ENCODE data around the gene PLCG2. TPM values are rescaled to one million over a fixed set of nuclear protein-coding genes. Genes with fewer than 3 reads are reported as not detected.
"Not testable (repeated sequence)": the region's sequence is repeated elsewhere in the genome, so short reads cannot be mapped to it uniquely, and the experiment has no call there.

Gene PLCG2
- total RNA-seq, 1 donor from 2014 or later: 8.4 TPM

GRCh38 chr16:81945665-81946064, 166.6 kb downstream of the PLCG2 start:
- Histone ChIP-seq H3K9me3 (ENCODE audit: control insufficient read depth in 3 of 3, low read length in 3 of 3) (no peaks in the 10 kb centered on the region), H3K27me3 (ENCODE audit: control insufficient read depth in 3 of 3, insufficient read depth in 3 of 3, low read length in 3 of 3) (peaks cover 0 to 3% (median 0%) of the 10 kb centered on the region in 3 donors), H3K4me3 (ENCODE audit: low read length in 3 of 3) (no peak overlapping the region), H3K4me1 (ENCODE audit: control insufficient read depth in 3 of 3, insufficient read depth in 3 of 3, low read length in 3 of 3) (no peaks in the 10 kb centered on the region), H3K27ac (ENCODE audit: low read depth, low read length) (no peak overlapping the region), H3K36me3 (ENCODE audit: control insufficient read depth in 3 of 3, insufficient read depth in 3 of 3, low read length in 3 of 3) (peaks cover 0 to 3% (median 0%) of the 10 kb centered on the region in 3 donors), H3K9ac (ENCODE audit: low read depth in 1 of 3, low read length in 3 of 3) (no peak overlapping the region)

DNA sequence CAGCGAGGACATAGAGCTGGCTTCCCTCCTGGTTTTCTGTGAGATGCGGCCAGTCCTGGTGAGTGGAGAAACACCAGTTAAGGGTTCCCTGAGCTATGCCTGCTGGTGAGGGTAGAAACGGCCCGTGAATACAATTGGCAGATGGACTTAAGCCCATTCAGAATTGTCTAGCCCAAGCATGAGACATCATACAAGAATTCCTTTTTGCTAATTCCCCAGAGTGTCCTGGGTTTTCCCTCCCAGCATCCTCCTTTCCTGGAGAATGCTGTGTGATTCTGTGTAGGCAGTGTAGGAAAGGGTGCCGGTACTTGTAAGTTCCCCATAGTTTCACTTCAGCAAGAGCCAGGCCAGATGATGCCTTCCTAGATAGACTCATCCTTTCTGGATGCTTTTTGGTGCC, 167.1 kb downstream of the PLCG2 start:
- H3K27me3 ChIP-seq (ENCODE audit: control insufficient read depth in 3 of 3, insufficient read depth in 3 of 3, low read length in 3 of 3): no peaks in the 10 kb centered on the region
- no peaks in the 10 kb centered on the region for H3K9me3 ChIP-seq (ENCODE audit: control insufficient read depth in 3 of 3, low read length in 3 of 3)
- H3K4me1 ChIP-seq (ENCODE audit: control insufficient read depth in 3 of 3, insufficient read depth in 3 of 3, low read length in 3 of 3): no peaks in the 10 kb centered on the region
- no peak overlapping the region for H3K4me3 ChIP-seq (ENCODE audit: low read length in 3 of 3)
- no peak overlapping the region for H3K27ac ChIP-seq (ENCODE audit: low read depth, low read length)
- peaks cover 0 to 3% (median 0%) of the 10 kb centered on the region in 3 donors for H3K36me3 ChIP-seq (ENCODE audit: control insufficient read depth in 3 of 3, insufficient read depth in 3 of 3, low read length in 3 of 3)
- no peak overlapping the region for H3K9ac ChIP-seq (ENCODE audit: low read depth in 1 of 3, low read length in 3 of 3)

DNA sequence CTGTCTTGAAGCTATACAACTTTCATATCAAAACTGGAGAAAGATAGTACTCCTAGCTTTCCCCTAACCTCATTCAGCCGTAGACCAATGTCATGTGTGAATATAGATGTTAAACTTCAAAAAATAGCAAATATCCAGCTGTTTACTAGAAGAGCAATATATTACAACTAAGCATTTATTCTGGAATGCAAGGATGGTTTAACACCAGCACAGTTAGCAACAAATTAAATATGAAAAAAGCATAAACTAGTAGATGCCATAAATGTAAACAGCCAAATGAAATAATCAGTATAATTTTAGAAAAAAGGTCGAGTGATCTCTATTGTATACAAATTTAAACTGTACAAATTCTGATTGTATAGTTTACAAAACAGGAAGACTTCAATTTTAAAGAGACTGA, 172.5 kb downstream of the PLCG2 start:
- Histone ChIP-seq H3K36me3 (ENCODE audit: control insufficient read depth in 3 of 3, insufficient read depth in 3 of 3, low read length in 3 of 3) (no peaks in the 10 kb centered on the region), H3K9me3 (ENCODE audit: control insufficient read depth in 3 of 3, low read length in 3 of 3) (peaks cover 0 to 8% (median 2%) of the 10 kb centered on the region in 3 donors), H3K4me3 (ENCODE audit: low read length in 3 of 3) (no peak overlapping the region)

GRCh38 chr16:81956213-81956948, 177.3 kb downstream of the PLCG2 start:
- H3K4me1 ChIP-seq (ENCODE audit: control insufficient read depth in 3 of 3, insufficient read depth in 3 of 3, low read length in 3 of 3): no peaks in the 10 kb centered on the region
- no peak overlapping the region for H3K9ac ChIP-seq (ENCODE audit: low read depth in 1 of 3, low read length in 3 of 3)
- H3K36me3 ChIP-seq (ENCODE audit: control insufficient read depth in 3 of 3, insufficient read depth in 3 of 3, low read length in 3 of 3): no peaks in the 10 kb centered on the region
- no peak overlapping the region for H3K4me3 ChIP-seq (ENCODE audit: low read length in 3 of 3)
- H3K27me3 ChIP-seq (ENCODE audit: control insufficient read depth in 3 of 3, insufficient read depth in 3 of 3, low read length in 3 of 3): no peaks in the 10 kb centered on the region
- no peak overlapping the region for H3K27ac ChIP-seq (ENCODE audit: low read depth, low read length)
- peaks cover 0 to 8% (median 2%) of the 10 kb centered on the region in 3 donors for H3K9me3 ChIP-seq (ENCODE audit: control insufficient read depth in 3 of 3, low read length in 3 of 3)

More for the DNA sequence above, 172.5 kb downstream of the PLCG2 start:
- no peaks in the 10 kb centered on the region for H3K27me3 ChIP-seq (ENCODE audit: control insufficient read depth in 3 of 3, insufficient read depth in 3 of 3, low read length in 3 of 3)
- no peaks in the 10 kb centered on the region for H3K4me1 ChIP-seq (ENCODE audit: control insufficient read depth in 3 of 3, insufficient read depth in 3 of 3, low read length in 3 of 3)
- no peak overlapping the region for H3K9ac ChIP-seq (ENCODE audit: low read depth in 1 of 3, low read length in 3 of 3)
- H3K27ac ChIP-seq (ENCODE audit: low read depth, low read length): no peak overlapping the region

DNA sequence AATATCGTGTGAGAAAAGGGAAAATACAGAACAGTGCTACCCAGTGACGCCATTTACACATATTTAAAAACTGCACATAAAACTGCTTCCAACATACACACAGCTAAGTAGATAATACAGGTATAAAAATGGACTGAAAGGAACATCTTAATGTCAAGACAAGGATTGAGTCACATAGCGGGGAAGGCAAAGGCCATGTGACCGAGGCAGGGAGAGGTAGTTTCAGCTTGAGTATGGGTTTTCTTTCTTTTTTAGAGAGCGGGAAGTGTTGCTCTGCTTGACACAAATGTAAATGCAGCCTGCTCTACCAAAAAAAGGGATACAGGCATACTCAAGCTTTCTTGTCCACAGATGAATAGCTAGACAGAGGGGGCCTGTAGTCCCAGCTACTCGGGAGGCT, 185.7 kb downstream of the PLCG2 start:
- H3K27me3 ChIP-seq (ENCODE audit: control insufficient read depth in 3 of 3, insufficient read depth in 3 of 3, low read length in 3 of 3): no peaks in the 10 kb centered on the region
- H3K9me3 ChIP-seq (ENCODE audit: control insufficient read depth in 3 of 3, low read length in 3 of 3): peaks cover 0 to 2% (median 0%) of the 10 kb centered on the region in 3 donors
- H3K9ac ChIP-seq (ENCODE audit: low read depth in 1 of 3, low read length in 3 of 3): no peak overlapping the region
- no peaks in the 10 kb centered on the region for H3K4me1 ChIP-seq (ENCODE audit: control insufficient read depth in 3 of 3, insufficient read depth in 3 of 3, low read length in 3 of 3)
- H3K4me3 ChIP-seq (ENCODE audit: low read length in 3 of 3): no peak overlapping the region
- no peak overlapping the region for H3K27ac ChIP-seq (ENCODE audit: low read depth, low read length)
- H3K36me3 ChIP-seq (ENCODE audit: control insufficient read depth in 3 of 3, insufficient read depth in 3 of 3, low read length in 3 of 3): no peaks in the 10 kb centered on the region

DNA sequence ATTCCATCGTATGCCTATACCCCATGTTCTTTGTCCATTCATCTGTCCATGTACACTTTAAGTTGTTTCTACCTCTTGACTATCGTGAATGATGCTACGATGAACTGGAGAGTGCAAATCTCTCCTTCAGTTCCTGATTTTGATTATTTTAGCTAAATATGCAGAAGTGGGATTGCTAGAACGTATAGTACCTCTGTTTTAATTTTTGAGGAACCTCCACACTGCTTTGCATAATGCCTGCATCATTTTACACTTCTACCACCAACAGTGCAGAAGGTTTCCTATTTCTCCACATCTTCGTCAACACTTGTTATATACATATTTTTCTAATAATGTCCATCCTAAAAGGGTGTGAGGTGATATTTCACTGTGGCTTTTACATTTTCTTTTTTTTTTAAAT, 188.3 kb downstream of the PLCG2 start:
- Histone ChIP-seq H3K9ac (ENCODE audit: low read depth in 1 of 3, low read length in 3 of 3) (no peak overlapping the region), H3K4me3 (ENCODE audit: low read length in 3 of 3) (no peak overlapping the region), H3K27me3 (ENCODE audit: control insufficient read depth in 3 of 3, insufficient read depth in 3 of 3, low read length in 3 of 3) (no peaks in the 10 kb centered on the region), H3K9me3 (ENCODE audit: control insufficient read depth in 3 of 3, low read length in 3 of 3) (peaks cover 0 to 8% (median 0%) of the 10 kb centered on the region in 3 donors), H3K4me1 (ENCODE audit: control insufficient read depth in 3 of 3, insufficient read depth in 3 of 3, low read length in 3 of 3) (no peaks in the 10 kb centered on the region), H3K27ac (ENCODE audit: low read depth, low read length) (no peak overlapping the region), H3K36me3 (ENCODE audit: control insufficient read depth in 3 of 3, insufficient read depth in 3 of 3, low read length in 3 of 3) (no peaks in the 10 kb centered on the region)

GRCh38 chr16:81971853-81972252, 192.8 kb downstream of the PLCG2 start:
- Histone ChIP-seq H3K4me1 (ENCODE audit: control insufficient read depth in 3 of 3, insufficient read depth in 3 of 3, low read length in 3 of 3) (no peaks in the 10 kb centered on the region), H3K4me3 (ENCODE audit: low read length in 3 of 3) (no peak overlapping the region), H3K27ac (ENCODE audit: low read depth, low read length) (no peak overlapping the region), H3K27me3 (ENCODE audit: control insufficient read depth in 3 of 3, insufficient read depth in 3 of 3, low read length in 3 of 3) (no peaks in the 10 kb centered on the region), H3K9ac (ENCODE audit: low read depth in 1 of 3, low read length in 3 of 3) (no peak overlapping the region), H3K9me3 (ENCODE audit: control insufficient read depth in 3 of 3, low read length in 3 of 3) (peaks cover 0 to 8% (median 0%) of the 10 kb centered on the region in 3 donors), H3K36me3 (ENCODE audit: control insufficient read depth in 3 of 3, insufficient read depth in 3 of 3, low read length in 3 of 3) (no peaks in the 10 kb centered on the region)

- Histone ChIP-seq H3K4me3 (ENCODE audit: low read length in 3 of 3) (no peak overlapping the region), H3K27me3 (ENCODE audit: control insufficient read depth in 3 of 3, insufficient read depth in 3 of 3, low read length in 3 of 3) (no peaks in the 10 kb centered on the region), H3K4me1 (ENCODE audit: control insufficient read depth in 3 of 3, insufficient read depth in 3 of 3, low read length in 3 of 3) (no peaks in the 10 kb centered on the region), H3K36me3 (ENCODE audit: control insufficient read depth in 3 of 3, insufficient read depth in 3 of 3, low read length in 3 of 3) (no peaks in the 10 kb centered on the region), H3K9me3 (ENCODE audit: control insufficient read depth in 3 of 3, low read length in 3 of 3) (peaks cover 0 to 8% (median 0%) of the 10 kb centered on the region in 3 donors), H3K27ac (ENCODE audit: low read depth, low read length) (no peak overlapping the region), H3K9ac (ENCODE audit: low read depth in 1 of 3, low read length in 3 of 3) (no peak overlapping the region)
Observed at GRCh38 chr16:81973737-81974136, 194.6 kb downstream of the PLCG2 start.

GRCh38 chr16:81975637-81976036, 196.5 kb downstream of the PLCG2 start:
- Histone ChIP-seq H3K9me3 (ENCODE audit: control insufficient read depth in 3 of 3, low read length in 3 of 3) (peaks cover 0 to 6% (median 0%) of the 10 kb centered on the region in 3 donors), H3K36me3 (ENCODE audit: control insufficient read depth in 3 of 3, insufficient read depth in 3 of 3, low read length in 3 of 3) (no peaks in the 10 kb centered on the region), H3K4me3 (ENCODE audit: low read length in 3 of 3) (no peak overlapping the region), H3K27ac (ENCODE audit: low read depth, low read length) (no peak overlapping the region), H3K4me1 (ENCODE audit: control insufficient read depth in 3 of 3, insufficient read depth in 3 of 3, low read length in 3 of 3) (no peaks in the 10 kb centered on the region), H3K27me3 (ENCODE audit: control insufficient read depth in 3 of 3, insufficient read depth in 3 of 3, low read length in 3 of 3) (no peaks in the 10 kb centered on the region), H3K9ac (ENCODE audit: low read depth in 1 of 3, low read length in 3 of 3) (no peak overlapping the region)

- H3K36me3 ChIP-seq (ENCODE audit: control insufficient read depth in 3 of 3, insufficient read depth in 3 of 3, low read length in 3 of 3): not testable (repeated sequence)
Observed at GRCh38 chr16:81977335-81977942, 198.3 kb downstream of the PLCG2 start.

More at GRCh38 chr16:81977335-81977942, 198.3 kb downstream of the PLCG2 start:
- not testable (repeated sequence) for H3K27me3 ChIP-seq (ENCODE audit: control insufficient read depth in 3 of 3, insufficient read depth in 3 of 3, low read length in 3 of 3); H3K9ac ChIP-seq (ENCODE audit: low read depth in 1 of 3, low read length in 3 of 3); H3K9me3 ChIP-seq (ENCODE audit: control insufficient read depth in 3 of 3, low read length in 3 of 3); H3K4me1 ChIP-seq (ENCODE audit: control insufficient read depth in 3 of 3, insufficient read depth in 3 of 3, low read length in 3 of 3); H3K27ac ChIP-seq (ENCODE audit: low read depth, low read length); H3K4me3 ChIP-seq (ENCODE audit: low read length in 3 of 3)

Measured in skeletal muscle tissue (tissue), 4 donors.